Ishikawa (cell line): ENCODE data around the gene OR10V1.

Source experiments
- CEBPB ChIP-seq: IDR thresholded peaks from 2 replicates; pipeline ENCODE4 v1.6.1; 2012
- TAF1 ChIP-seq: IDR thresholded peaks from 2 replicates; pipeline ENCODE4 v1.6.1; 2012; ENCODE audit warnings: low read depth, mild to moderate bottlenecking
- ZBTB7A ChIP-seq: IDR thresholded peaks from 2 replicates; pipeline ENCODE4 v1.6.1; 2012; ENCODE audit warnings: low read depth

GRCh38 chr11:59729834-59730233 is 16.2 kb upstream of the OR10V1 start:
- TF ChIP-seq CEBPB (no peak), ZBTB7A (no peak), TAF1 (no peak)
